Left kidney (tissue), 2 donors: ENCODE measurements around the gene PBX1. TPM values are rescaled to one million over a fixed set of nuclear protein-coding genes. Genes with fewer than 3 reads are reported as not detected.

Source experiments
- DNase-seq: peaks from one replicate; pipeline ENCODE4 v3.0.0-alpha.2; 2013
- polyA plus RNA-seq: library from polyadenylated mRNA; unstranded; fragments of 120-200 nt; gene quantifications from one replicate; pipeline ENCODE4 v1.2.1, GENCODE V29; 2013; ENCODE audit not compliant: insufficient read length

Gene PBX1
- polyA plus RNA-seq, 1 donor: 172 TPM

- no peak for DNase-seq
Measured at GRCh38 chr1:164876398-164877116, 317.6 kb downstream of the PBX1 start.

GRCh38 chr1:164880199-164880598 lies 321.2 kb downstream of the PBX1 start:
- no peak for DNase-seq

GRCh38 chr1:164880644-164881043 lies 321.7 kb downstream of the PBX1 start:
- no peak for DNase-seq

GRCh38 chr1:164885311-164885710 lies 326.3 kb downstream of the PBX1 start:
- no peak for DNase-seq

GRCh38 chr1:164886101-164886500 lies 327.1 kb downstream of the PBX1 start:
- no peak for DNase-seq

GRCh38 chr1:164891615-164892014 lies 332.6 kb downstream of the PBX1 start:
- DNase-seq: no peak

GRCh38 chr1:164895026-164895912 lies 336.3 kb downstream of the PBX1 start:
- no peak for DNase-seq

- no peak for DNase-seq
Measured at GRCh38 chr1:164901031-164901430, 342.0 kb downstream of the PBX1 start.
